IPS DF 4.7 (cell line): ENCODE data around the gene GTF3C5.
"Not testable (repeated sequence)": the region's sequence is repeated elsewhere in the genome, so short reads cannot be mapped to it uniquely, and the experiment has no call there.

ENCODE experiments used
- DNase-seq: peaks from one replicate; pipeline ENCODE4 v3.0.0-alpha.2; 2013; ENCODE audit warnings: low spot score; ENCODE audit errors: extremely low read depth

The GTF3C5 gene

DNA sequence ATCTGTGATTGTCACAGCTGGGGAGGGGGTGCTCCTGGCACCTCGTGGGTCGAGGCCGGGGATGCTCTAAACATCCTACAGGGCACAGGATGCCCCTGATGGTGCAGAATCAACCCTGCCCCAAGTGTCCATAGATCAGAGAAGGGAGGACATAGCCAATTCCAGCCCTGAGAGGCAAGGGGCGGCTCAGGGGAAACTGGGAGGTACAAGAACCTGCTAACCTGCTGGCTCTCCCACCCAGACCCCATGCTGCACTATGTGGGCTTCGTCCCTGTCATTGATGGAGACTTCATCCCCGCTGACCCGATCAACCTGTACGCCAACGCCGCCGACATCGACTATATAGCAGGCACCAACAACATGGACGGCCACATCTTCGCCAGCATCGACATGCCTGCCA lies 37.6 kb downstream of the GTF3C5 start:
- DNase-seq: not testable (repeated sequence)

GRCh38 chr9:133070500-133070961 lies 39.7 kb downstream of the GTF3C5 start:
- not testable (repeated sequence) for DNase-seq

DNA sequence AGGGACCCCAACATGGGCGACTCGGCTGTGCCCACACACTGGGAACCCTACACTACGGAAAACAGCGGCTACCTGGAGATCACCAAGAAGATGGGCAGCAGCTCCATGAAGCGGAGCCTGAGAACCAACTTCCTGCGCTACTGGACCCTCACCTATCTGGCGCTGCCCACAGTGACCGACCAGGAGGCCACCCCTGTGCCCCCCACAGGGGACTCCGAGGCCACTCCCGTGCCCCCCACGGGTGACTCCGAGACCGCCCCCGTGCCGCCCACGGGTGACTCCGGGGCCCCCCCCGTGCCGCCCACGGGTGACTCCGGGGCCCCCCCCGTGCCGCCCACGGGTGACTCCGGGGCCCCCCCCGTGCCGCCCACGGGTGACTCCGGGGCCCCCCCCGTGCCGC lies 40.2 kb downstream of the GTF3C5 start:
- DNase-seq: not testable (repeated sequence)

GRCh38 chr9:133071484-133072150 lies 40.8 kb downstream of the GTF3C5 start:
- DNase-seq: no peak

GRCh38 chr9:133072210-133072609 lies 41.4 kb downstream of the GTF3C5 start:
- not testable (repeated sequence) for DNase-seq

GRCh38 chr9:133073086-133074014 lies 42.6 kb downstream of the GTF3C5 start:
- DNase-seq: no peak

DNA sequence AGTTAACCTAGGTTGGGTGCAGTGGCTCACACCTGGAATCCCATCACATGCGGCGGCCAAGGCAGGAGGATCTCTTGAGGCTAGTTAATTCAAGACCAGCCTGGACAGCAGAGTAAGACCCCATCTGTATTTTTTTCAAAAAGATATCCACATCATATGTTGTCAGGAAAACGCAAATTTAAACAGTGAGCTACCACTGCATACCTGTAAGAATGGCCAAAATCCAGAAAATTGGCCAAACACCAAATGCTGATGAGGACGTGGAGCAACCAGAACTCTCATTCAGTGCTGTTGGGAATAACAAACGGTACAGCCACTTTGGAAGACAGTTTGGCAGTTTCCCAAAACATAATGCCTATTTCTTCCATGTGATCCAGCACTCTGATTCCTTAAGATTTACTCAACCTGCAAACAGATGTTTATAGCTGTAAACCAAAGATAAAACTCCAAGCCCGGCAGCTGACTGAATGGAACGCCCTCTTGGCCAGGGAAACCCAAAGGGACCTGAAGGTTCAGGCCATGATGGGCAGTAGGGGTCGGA lies 43.4 kb downstream of the GTF3C5 start:
- DNase-seq: no peak

- no peak for DNase-seq
These were observed 45.3 kb downstream of the GTF3C5 start for GRCh38 chr9:133075925-133076630.

GRCh38 chr9:133076691-133077090 lies 45.9 kb downstream of the GTF3C5 start:
- DNase-seq: no peak

DNA sequence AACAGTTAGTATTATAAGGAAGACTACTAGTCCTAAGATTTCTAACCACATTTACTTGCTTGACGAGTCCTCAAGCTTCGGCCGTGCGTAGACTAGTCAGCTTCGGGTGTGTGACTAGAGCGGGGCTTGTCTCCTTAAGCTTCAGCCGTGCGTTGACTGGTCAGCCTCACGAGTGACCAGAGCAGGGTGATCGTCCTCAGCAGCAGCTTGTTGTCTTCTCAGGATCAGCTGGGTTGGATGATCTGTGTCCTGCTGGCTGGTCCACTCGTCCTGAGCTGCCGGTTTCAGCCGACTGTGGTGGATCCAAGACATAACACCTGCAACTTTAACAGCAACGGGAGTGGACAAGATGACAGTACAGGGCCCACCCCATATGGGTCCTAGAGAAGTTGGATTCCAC lies 47.7 kb downstream of the GTF3C5 start:
- no peak for DNase-seq

GRCh38 chr9:133080161-133080560 lies 49.4 kb downstream of the GTF3C5 start:
- no peak for DNase-seq

- not testable (repeated sequence) for DNase-seq
These were observed 50.3 kb downstream of the GTF3C5 start for GRCh38 chr9:133080786-133081779.

DNA sequence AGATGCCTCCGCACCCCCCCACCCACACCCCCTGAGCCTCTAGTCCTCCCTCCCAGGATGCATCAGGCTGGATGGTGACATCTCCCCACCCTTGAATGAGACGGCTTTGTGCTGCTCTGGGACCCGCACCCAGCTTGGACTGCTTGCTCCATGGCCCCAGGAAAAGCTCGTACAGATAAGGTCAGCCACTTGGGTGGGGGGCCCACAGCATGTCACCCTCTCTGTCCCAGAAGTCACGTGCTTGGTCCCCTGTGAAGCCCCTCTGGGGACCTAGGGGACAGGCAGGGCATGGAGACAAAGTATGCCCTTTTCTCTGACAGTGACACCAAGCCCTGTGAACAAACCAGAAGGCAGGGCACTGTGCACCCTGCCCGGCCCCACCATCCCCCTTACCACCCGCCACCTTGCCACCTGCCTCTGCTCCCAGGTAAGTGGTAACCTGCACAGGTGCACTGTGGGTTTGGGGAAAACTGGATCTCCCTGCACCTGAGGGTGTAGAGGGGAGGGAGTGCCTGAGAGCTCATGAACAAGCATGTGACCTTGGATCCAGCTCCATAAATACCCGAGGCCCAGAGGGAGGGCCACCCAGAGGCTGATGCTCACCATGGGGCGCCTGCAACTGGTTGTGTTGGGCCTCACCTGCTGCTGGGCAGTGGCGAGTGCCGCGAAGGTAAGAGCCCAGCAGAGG lies 51.3 kb downstream of the GTF3C5 start:
- not testable (repeated sequence) for DNase-seq

DNA sequence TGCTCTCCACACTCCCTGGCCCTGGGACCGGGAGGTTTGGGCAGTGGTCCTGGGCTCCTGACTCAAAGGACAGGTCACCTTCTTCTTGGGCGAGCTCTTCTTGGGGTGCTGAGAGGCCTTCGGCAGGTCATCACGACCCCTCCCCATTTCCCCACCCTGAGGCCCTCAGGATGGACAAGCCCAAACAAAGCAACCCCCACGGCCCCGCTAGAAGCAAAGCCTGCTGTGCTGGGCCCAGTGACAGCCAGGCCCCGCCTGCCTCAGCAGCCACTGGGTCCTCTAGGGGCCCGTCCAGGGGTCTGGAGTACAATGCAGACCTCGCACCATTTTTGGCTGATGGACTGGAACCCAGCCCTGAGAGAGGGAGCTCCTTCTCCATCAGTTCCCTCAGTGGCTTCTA lies 52.9 kb downstream of the GTF3C5 start:
- DNase-seq: not testable (repeated sequence)

- DNase-seq: not testable (repeated sequence)
These were observed 55.5 kb downstream of the GTF3C5 start for GRCh38 chr9:133086212-133086860.

GRCh38 chr9:133086894-133087293 lies 56.1 kb downstream of the GTF3C5 start:
- DNase-seq: no peak

DNA sequence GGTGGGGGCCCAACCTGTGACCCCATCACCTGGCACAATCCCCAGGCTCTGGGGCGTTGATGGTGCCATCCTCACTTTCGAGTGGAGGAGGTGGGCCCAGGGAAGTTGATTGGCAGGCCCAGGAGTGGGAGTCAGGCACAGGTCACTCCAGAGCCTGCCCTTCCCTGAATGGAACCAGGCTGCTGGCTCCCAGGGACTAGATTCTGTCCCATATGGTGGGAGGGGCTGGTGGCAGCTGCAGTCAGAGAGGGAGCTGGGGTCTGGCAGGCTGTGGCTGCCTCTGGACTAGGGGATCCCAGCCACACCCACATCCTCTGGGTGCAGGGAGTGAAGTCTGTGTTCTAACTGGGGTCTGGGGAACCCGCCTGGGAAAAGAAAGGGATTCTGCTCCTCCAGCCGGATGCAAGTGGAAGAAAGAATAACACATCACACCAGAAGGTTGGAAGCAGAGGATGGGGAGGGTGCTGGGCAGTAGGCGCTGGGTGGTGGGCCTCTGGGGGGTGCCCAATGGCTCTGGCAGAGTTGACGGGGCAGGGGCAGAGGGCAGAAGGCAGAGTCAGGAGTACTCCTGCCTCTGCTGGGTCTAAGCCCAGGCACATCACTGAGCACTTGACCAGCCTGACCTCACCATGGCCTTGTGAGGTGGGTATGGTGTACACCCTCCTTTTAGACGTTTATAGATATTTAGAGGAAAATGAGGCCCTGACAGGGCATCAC lies 56.8 kb downstream of the GTF3C5 start:
- no peak for DNase-seq

DNA sequence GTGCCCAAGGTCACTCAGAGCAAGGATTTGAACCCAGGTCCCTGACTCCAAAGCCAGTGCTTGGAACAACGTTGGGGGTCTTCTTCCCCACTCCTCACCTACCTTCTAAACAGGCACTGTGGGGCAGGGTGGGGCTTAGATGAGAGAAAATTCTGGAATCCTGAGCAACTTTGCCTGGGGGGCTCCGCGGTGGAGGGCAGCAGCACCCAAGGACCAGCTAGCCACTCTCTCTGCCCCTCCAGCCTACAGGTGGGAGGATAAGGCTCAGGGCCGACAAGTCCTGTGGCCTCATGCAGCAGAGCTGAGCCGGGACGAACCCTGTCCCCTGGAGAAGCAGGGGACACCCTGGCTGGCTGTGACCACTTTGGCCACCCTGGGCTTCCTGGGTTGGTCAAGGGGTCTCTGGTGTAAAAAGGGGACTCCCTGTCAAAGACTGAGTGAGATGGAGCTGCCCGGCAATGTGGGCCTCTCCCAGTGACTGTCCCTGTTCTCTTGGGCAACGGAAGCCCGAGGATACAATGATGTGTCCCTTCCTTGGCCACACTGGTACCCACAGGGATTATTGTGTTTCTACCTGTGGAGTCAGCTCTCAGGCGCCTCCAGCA lies 57.5 kb downstream of the GTF3C5 start:
- DNase-seq: no peak
